PC-9 (cell line): ENCODE results near the gene CCDC34. TPM values are rescaled to one million over a fixed set of nuclear protein-coding genes. Genes with fewer than 3 reads are reported as not detected.

Experiments
- BruUV-seq: library from RNA; stranded (reverse); fragments of 400-500 nt; replicated peaks from 2 replicates; lab custom pipeline; 2021; lab: Mats Ljungman, UMichigan
- CTCF ChIA-PET: fragments of 300-600 bp; sonication (Branson Sonifier 250); formaldehyde crosslinking; loops from one replicate; lab custom pipeline; 2022; ENCODE audit warnings: antibody characterized with exemption; lab: Charles Lee
- POLR2A ChIA-PET: fragments of 300-600 bp; sonication (Branson Sonifier 250); formaldehyde crosslinking; loops from one replicate; lab custom pipeline; 2022; ENCODE audit warnings: antibody characterized with exemption; ENCODE audit not compliant: unreplicated experiment; lab: Charles Lee
- DNase-seq, 2 experiments: peaks; one replicate each; pipeline versions ENCODE4 v3.0.0 to v3.0.0-alpha.2; 2015 to 2022; ENCODE audit warnings: mixed read lengths in 1 of 2
- H2AFZ ChIP-seq: fragments of 200-600 bp; sonication (generic); 2 replicates; pipeline ENCODE4 v1.8.1; 2017; ENCODE audit warnings: antibody characterized with exemption
- H3F3A ChIP-seq: fragments of 200-600 bp; sonication (generic); 2 replicates; pipeline ENCODE4 v1.8.1; 2017; ENCODE audit warnings: antibody characterized with exemption, mild to moderate bottlenecking, low read depth; ENCODE audit not compliant: insufficient read depth
- H3K27ac ChIP-seq: fragments of 200-600 bp; sonication (generic); 2 replicates; pipeline ENCODE4 v1.6.1; 2016; ENCODE audit warnings: mixed run types
- H3K27me3 ChIP-seq: fragments of 200-600 bp; sonication (generic); 2 replicates; pipeline ENCODE4 v1.6.1; 2016; ENCODE audit warnings: low read depth, mixed run types; ENCODE audit not compliant: insufficient read depth
- H3K36me3 ChIP-seq: fragments of 200-600 bp; sonication (generic); 2 replicates; pipeline ENCODE4 v1.6.1; 2016; ENCODE audit warnings: low read depth, mixed run types
- H3K4me1 ChIP-seq: fragments of 200-600 bp; sonication (generic); replicated peaks from 2 replicates; pipeline ENCODE4 v1.6.1; 2016; ENCODE audit warnings: mixed run types; ENCODE audit not compliant: insufficient read depth
- H3K4me2 ChIP-seq: fragments of 200-600 bp; sonication (generic); 2 replicates; pipeline ENCODE4 v1.6.1; 2017; ENCODE audit warnings: mixed run types
- H3K4me3 ChIP-seq: fragments of 200-600 bp; sonication (generic); 2 replicates; pipeline ENCODE4 v1.6.1; 2016; ENCODE audit warnings: mixed run types
- H3K79me2 ChIP-seq: fragments of 200-600 bp; sonication (generic); 2 replicates; pipeline ENCODE4 v1.6.1; 2017; ENCODE audit warnings: low read depth, mixed run types
- H3K9me2 ChIP-seq: fragments of 200-600 bp; sonication (generic); 2 replicates; pipeline ENCODE4 v1.8.1; 2017; ENCODE audit warnings: mild to moderate bottlenecking; ENCODE audit not compliant: insufficient read depth
- H3K9me3 ChIP-seq: fragments of 200-600 bp; sonication (generic); 2 replicates; pipeline ENCODE4 v1.8.1; 2016; ENCODE audit warnings: low read depth; ENCODE audit not compliant: insufficient read depth
- H4K20me1 ChIP-seq: fragments of 200-600 bp; sonication (generic); 2 replicates; pipeline ENCODE4 v1.8.1; 2017; ENCODE audit not compliant: insufficient read depth
- EZH2 ChIP-seq: fragments of 200-600 bp; sonication (generic); IDR thresholded peaks from 2 replicates; pipeline ENCODE4 v1.8.0; 2017; ENCODE audit warnings: antibody characterized with exemption, low read depth
- intact Hi-C: fragments of 100-400 bp; cut with micrococcal nuclease; formaldehyde crosslinking; loops from one replicate; pipeline ENCODE4 v1.10.0; 2022; ENCODE audit not compliant: unreplicated experiment
- total RNA-seq: library from RNA; stranded (reverse); gene quantifications from 2 replicates; pipeline ENCODE4 v1.2.3, GENCODE V29; 2021
- TF ChIP-seq, protein P1 (sequence below): fragments of 200-600 bp; sonication (generic); conservative IDR thresholded peaks from 2 replicates; pipeline ENCODE4 v1.6.1; 2017; ENCODE audit warnings: mixed run types, antibody characterized with exemption, mild to moderate bottlenecking, moderate library complexity

Gene CCDC34
- total RNA-seq, 1 experiment from 2014 or later: 33.6 TPM

GRCh38 chr11:27352781-27353180 is 10.2 kb downstream of the CCDC34 start:
- Histone ChIP-seq H3K4me1 (no peaks in the 10 kb centered on the region), H2AFZ (no peak overlapping the region), H3K9me3 (no peaks in the 10 kb centered on the region), H3K9me2 (no peaks in the 10 kb centered on the region), H3K4me2 (no peak overlapping the region), H3K36me3 (no peaks in the 10 kb centered on the region), H4K20me1 (no peaks in the 10 kb centered on the region), H3K27me3 (no peaks in the 10 kb centered on the region), H3K27ac (no peak overlapping the region), H3K4me3 (no peak overlapping the region), H3F3A (0 out of 2 replicates have a peak, but pooled peaks cover 3% of the 10 kb centered on the region), H3K79me2 (0 out of 2 replicates have a peak, but pooled peaks cover 3% of the 10 kb centered on the region)
- no TSS peak for BruUV-seq
- intact Hi-C loops: no loop called here
- DNase-seq: no peak
- TF ChIP-seq, protein P1, sequence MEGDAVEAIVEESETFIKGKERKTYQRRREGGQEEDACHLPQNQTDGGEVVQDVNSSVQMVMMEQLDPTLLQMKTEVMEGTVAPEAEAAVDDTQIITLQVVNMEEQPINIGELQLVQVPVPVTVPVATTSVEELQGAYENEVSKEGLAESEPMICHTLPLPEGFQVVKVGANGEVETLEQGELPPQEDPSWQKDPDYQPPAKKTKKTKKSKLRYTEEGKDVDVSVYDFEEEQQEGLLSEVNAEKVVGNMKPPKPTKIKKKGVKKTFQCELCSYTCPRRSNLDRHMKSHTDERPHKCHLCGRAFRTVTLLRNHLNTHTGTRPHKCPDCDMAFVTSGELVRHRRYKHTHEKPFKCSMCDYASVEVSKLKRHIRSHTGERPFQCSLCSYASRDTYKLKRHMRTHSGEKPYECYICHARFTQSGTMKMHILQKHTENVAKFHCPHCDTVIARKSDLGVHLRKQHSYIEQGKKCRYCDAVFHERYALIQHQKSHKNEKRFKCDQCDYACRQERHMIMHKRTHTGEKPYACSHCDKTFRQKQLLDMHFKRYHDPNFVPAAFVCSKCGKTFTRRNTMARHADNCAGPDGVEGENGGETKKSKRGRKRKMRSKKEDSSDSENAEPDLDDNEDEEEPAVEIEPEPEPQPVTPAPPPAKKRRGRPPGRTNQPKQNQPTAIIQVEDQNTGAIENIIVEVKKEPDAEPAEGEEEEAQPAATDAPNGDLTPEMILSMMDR: no peak
- no peak for TF ChIP-seq EZH2
- ChIA-PET POLR2A (no interaction called here), CTCF (no interaction called here)

DNA sequence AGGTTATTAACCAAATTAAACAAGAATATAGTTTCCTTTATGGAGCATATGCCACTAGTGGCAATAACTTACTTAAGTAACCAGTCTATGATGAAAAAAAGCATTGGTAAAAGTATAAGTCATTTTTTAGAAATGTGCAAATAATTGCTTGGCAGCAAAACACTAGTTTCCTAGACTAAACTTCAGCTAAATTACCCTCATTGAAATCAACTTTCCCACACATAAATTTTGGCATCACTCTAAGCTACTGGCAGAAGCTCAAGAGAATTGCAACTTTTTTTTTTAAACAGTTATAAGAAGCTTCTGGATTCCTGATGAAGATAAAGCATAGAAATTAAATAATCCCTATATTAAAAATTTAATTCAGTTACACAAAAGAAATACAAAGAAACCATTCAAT is 12.5 kb downstream of the CCDC34 start:
- DNase-seq: no peak
- no peaks in the 10 kb centered on the region for H4K20me1 ChIP-seq
- H3K36me3 ChIP-seq: no peaks in the 10 kb centered on the region
- no peaks in the 10 kb centered on the region for H3K9me2 ChIP-seq
- POLR2A ChIA-PET: no interaction called here
- CTCF ChIA-PET: no interaction called here
- H3K4me2 ChIP-seq: no peak overlapping the region
- no peak overlapping the region for H3K27ac ChIP-seq
- no peaks in the 10 kb centered on the region for H3K27me3 ChIP-seq
- no peak overlapping the region for H2AFZ ChIP-seq
- H3K4me1 ChIP-seq: no peaks in the 10 kb centered on the region
- 0 out of 2 replicates have a peak, but pooled peaks cover 3% of the 10 kb centered on the region for H3K79me2 ChIP-seq
- no TSS peak for BruUV-seq
- intact Hi-C loops: no loop called here
- TF ChIP-seq EZH2: no peak
- TF ChIP-seq, protein P1: no peak
- H3F3A ChIP-seq: 0 out of 2 replicates have a peak, but pooled peaks cover 3% of the 10 kb centered on the region
- H3K4me3 ChIP-seq: no peak overlapping the region
- H3K9me3 ChIP-seq: no peaks in the 10 kb centered on the region

- no peaks in the 10 kb centered on the region for H3K9me3 ChIP-seq
- no TSS peak for BruUV-seq
- intact Hi-C loops: no loop called here
- no peaks in the 10 kb centered on the region for H4K20me1 ChIP-seq
- ChIA-PET POLR2A (no interaction called here), CTCF (no interaction called here)
- 0 out of 2 replicates have a peak, but pooled peaks cover 3% of the 10 kb centered on the region for H3K79me2 ChIP-seq
- no peak overlapping the region for H3K27ac ChIP-seq
- 0 out of 2 replicates have a peak, but pooled peaks cover 3% of the 10 kb centered on the region for H3F3A ChIP-seq
- H3K9me2 ChIP-seq: no peaks in the 10 kb centered on the region
- no peak overlapping the region for H3K4me3 ChIP-seq
- H3K36me3 ChIP-seq: no peaks in the 10 kb centered on the region
- H3K4me1 ChIP-seq: no peaks in the 10 kb centered on the region
- no peak overlapping the region for H3K4me2 ChIP-seq
- no peak for TF ChIP-seq EZH2
- TF ChIP-seq, protein P1: no peak
- H2AFZ ChIP-seq: no peak overlapping the region
- H3K27me3 ChIP-seq: no peaks in the 10 kb centered on the region
- no peak for DNase-seq
These were observed 13.1 kb downstream of the CCDC34 start for GRCh38 chr11:27349919-27350318.
